GM10847 (cell line): ENCODE data around the gene PARP16.
A peak's percentile ranks its signal among the peaks of the same experiment; 100 is the strongest.

ENCODE experiments used
- POLR2A ChIP-seq: IDR thresholded peaks from 2 replicates; pipeline ENCODE4 v1.6.1; 2011; ENCODE audit not compliant: insufficient read length; ENCODE audit errors: extremely low read depth

The PARP16 gene

DNA sequence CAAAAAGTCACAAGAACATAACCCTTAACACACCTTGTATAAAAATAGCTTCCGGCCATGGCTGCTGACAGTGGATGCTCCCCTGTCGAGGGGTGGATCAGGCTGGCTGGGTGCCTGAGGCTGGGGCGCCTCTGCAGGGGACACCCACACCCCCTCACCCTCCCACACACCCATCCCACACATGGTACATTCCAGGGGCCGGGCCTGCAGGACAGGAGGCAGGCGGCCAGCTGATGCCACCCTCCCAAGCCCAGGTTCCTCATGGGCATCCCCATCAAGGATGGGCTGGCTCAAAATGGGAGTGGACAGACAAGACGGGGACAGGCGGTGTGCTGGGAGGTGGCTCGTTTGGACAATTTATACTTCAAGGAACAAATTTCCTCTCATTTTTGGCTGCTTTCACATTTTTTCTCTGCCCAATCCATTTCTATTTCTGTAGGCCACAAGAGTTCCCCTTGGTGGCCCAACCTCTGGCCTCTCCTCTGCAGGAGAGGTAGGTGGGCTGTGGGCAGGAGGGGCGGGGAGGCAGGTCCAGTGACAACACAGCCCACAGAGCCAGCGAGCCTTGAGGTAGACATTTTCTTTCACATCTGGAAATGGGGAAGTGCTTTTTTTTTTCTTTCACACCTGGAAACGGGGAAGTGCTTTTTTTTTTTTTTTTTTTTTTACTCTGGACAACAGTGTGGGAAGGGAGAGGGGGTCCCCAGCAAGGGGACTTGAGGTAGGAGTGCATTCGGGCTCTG lies 41.1 kb upstream of the PARP16 start:
- no peak for TF ChIP-seq POLR2A

DNA sequence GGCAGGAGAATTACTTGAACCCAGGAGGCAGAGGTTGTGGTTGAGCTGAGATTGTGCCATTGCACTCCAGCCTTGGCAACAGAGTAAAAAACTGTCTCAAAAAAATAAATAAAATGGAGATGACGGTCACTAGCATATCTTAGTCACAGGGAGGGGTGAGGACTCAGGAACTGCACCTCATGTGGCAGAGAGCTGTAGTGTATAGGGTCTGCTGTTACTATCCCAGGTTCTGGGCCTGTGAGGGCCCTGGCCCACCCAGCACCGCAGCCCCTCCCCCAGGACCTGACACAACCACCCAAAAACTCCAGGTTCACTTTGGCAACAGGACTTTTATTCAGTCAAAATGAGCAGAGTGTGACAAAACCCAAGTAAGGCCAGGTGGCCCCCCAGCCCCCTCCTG lies 40.1 kb upstream of the PARP16 start:
- no peak for TF ChIP-seq POLR2A

DNA sequence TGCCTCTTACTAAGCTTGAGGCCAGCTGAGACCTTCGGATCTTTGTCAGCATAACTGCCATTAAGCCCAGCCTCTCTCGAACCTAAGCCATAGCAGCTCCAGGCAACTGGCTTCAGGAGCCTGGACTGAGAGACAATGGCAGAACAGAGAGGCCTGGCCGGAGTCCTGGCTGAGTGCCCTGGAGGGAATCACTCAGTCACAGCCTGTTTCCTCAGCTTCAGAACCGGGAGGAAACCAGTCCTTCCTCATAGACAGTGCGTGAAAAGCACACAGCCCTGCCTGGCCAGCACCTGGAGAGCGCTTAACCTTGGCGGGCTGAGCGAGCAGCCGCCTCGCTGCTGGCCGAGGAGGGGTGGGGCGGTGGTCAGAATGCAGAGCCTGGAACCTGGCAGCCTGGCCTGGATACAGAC lies 39.4 kb upstream of the PARP16 start:
- no peak for TF ChIP-seq POLR2A

DNA sequence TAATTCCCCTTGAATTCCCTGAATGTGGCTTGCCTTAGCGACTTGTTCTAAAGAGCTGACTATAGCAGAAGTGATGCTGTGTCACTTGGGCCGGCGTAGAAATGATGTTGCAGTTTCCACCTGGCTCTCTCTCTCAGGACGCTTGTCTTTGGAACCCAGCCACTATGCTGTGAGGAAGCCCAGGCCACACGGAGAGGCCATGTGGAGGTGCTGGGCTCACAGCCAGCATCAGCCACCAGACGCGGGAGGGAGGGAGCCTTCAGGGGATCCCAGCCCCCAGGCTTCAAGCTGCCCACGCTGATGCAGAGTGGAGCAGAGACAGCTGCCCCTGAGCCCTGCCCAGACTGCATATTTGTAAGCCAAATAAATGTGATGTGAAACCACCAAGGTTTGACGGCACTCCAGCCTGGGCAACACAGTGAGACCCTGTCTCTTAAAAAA lies 36.4 kb upstream of the PARP16 start:
- TF ChIP-seq POLR2A: no peak

DNA sequence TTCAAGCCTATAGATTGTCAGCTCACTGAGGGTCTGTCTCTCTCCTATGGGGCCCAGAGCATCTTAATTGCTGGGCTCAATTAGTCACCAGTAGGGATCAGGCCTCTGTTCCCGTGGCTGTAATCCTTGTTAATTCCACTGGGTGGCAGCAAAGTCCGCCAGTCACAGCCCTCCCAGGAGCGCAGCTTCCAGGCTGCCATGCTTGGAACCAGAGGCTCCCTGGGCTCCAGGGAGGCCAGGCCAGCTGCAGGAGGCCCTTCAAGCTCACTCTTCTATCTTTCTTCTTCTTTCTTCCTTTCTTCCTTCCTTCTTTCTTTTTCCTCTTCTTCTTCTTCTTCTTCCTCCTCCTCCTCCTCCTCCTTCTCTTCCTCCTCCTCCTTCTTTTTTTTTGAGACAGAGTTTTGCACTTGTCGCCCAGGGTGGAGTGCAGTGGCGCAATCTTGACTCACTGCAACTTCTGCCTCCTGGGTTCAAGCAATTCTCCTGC lies 32.2 kb upstream of the PARP16 start:
- TF ChIP-seq POLR2A: no peak

DNA sequence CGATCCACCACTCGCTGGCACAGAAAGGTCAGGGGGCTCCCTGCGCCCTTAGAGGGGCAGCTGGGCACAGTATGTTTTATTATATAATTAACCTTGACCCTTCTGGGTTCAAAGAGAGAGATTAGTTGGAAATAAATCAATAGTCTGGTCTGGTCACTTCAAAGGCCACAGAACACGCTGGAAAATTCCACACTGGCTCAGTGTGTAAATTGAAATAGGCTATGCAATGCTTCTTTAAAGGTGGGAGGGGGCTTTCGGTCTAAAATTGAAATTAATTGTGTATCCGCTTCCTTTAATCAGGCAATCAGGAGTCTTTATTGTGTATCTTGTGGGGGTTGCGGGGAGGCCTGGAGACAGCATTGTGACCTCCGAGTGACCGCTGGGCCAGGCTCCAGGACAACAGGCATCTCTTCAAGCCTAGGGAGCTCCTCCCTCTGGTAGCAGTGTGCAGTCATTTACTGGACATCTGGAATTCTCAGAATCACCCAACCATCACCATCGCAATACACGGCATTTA lies 25.8 kb upstream of the PARP16 start:
- no peak for TF ChIP-seq POLR2A

DNA sequence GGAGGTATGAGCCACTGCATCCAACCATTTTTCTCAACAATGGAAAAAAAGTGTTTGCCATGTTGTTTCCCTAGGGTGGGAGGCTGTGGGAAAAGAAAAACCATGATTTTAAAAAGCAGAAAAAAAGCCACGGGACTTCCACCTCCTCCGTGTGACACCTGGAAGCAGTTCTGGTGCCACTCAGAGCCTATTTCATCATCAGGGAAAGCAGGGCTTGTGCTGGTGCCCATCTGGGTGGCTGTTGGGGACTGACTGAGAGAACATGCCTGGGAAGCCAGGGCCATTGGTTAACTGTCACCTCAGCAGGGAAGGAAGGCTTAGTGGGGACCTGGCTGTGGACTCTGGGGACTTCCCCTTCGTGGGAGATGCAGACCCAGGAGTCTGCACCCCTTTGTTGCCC lies 25.1 kb upstream of the PARP16 start:
- no peak for TF ChIP-seq POLR2A

DNA sequence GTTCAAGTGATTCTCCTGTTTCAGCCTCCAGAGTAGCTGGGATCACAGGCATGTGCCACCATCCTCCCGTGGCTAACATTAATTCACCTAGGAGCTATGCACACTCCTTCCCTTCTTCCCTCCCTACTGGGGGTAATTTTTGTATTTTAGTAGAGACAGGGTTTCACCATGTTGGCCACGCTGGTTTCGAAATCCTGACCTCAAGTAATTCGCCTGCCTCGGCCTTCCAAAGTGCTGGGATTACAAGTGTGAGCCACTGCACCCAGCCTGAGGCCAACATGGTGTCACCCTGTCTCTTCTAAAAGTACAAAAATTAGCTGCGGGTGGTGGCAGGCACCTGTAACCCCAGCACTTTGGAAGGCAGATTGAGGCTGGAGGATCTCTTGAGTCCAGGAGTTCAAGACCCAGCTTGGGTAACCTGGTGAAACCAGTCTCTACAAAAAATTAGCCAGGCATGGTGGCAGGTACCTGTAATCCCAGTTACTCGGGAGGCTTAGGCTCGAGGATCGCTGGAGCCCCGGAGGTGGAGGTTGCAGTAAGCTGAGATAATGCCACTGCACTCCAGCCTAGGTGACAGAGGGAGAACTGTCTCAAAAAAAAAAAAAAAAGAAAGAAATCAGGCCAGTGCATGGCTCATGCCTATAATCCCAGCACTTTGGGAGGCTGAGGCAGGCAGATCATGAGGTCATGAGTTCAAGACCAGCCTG lies 23.9 kb upstream of the PARP16 start:
- no peak for TF ChIP-seq POLR2A

DNA sequence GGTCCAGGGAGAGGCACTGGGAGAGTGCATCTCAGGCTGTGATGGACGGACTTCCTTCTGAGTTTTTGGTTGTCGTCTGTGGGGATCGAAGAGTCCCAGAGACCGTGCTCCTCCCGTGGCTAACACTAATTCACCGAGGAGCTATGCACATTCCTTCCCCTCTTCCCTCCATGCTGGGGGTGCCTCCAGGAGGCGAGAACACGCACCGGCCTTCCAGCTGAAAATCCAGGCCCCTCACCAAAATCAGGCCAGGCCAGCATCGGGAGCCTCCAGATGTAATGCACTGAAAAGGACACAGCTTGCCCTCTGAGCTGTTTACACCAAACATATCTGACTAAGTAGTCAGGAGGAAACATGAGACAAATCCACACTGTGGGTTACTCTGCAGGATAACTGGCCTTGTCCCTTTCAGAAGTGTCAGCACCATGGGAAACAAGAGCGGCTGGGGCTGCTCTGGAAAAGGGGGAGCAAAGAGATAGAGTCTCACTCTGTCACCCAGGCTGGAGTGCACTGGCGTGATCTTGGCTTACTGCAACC lies 23.3 kb upstream of the PARP16 start:
- no peak for TF ChIP-seq POLR2A

DNA sequence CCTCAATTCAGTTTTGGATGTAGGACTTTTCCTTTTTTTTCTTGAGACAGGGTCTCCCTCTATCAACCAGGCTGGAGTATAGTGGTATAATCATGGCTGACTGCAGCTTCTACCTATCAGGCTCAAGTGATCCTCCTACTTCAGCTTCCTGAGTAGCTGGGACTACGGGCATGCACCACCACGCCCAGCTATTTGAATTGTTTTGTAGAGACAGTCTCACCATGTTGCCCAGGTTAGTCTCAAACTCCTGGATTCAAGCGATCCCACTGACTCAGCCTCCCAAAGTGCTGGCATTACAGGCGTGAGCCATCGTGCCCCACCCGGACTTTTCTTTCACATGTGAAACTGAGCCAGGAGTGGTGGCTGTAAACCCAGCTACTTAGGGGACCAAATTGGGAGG lies 21.3 kb upstream of the PARP16 start:
- TF ChIP-seq POLR2A: no peak

DNA sequence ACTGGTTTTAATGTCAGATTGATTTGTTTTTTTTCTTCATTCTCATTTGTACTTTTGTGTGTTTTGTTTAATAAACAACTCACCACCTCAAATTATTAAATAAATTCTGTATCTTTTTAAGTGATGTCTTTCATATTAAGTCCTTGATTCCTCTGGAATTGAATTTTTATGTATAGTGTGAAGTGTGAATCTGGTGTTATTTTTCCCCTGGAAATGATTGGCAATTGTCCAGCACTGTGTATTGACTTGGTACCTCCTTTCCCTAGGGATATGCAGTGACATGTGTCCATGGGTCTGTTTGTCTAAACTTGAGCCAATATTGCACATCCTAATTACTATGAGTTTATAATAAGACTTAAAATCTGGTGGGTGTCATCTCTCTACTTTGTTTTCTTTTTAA lies 19.9 kb upstream of the PARP16 start:
- TF ChIP-seq POLR2A: no peak

DNA sequence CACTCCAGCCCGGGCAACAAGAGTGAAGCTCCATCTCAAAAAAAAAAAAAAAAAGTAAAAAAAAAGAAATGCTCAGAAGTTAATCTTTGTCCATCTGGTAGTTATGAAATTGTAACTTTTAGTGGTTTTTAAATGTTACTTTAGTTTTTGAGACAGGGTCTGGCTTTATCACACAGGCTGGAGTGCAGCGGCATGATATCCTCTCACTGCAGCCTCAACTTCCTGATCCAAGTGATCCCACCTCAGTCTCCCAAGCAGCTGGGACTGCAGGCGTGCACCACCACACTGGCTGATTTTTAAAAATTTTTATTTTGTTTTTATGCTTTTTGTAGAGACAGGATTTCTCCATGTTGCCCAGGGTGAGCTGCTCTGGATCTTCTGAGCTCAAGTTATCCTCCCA lies 19.1 kb upstream of the PARP16 start:
- no peak for TF ChIP-seq POLR2A

DNA sequence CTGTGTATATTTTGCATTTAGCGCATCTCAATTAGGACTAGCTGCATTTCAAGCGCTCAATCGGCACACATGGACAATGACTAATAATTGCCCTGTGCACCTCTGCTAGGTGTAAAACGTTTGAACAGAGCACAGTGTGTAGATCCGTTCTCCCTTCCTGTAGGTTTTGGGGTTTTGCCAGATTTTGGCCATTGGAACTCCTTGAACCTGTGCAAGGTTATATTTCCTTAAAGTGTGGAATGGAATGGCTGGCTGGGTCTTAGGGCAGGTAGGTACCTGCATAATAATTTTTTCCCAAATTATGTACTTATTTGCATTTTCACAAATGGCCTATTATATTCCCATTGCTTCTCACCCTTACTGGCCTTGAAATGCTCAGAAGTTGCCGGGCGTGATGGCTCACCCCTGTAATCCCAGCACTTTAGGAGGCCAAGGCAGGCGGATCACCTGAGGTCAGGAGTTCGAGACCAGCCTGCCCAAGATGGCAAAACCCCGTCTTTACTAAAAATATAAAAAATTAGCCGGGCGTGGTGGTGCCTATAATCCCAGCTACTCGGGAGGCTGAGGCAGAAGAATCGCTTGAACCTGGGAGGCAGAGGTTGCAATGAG lies 18.6 kb upstream of the PARP16 start:
- no peak for TF ChIP-seq POLR2A

DNA sequence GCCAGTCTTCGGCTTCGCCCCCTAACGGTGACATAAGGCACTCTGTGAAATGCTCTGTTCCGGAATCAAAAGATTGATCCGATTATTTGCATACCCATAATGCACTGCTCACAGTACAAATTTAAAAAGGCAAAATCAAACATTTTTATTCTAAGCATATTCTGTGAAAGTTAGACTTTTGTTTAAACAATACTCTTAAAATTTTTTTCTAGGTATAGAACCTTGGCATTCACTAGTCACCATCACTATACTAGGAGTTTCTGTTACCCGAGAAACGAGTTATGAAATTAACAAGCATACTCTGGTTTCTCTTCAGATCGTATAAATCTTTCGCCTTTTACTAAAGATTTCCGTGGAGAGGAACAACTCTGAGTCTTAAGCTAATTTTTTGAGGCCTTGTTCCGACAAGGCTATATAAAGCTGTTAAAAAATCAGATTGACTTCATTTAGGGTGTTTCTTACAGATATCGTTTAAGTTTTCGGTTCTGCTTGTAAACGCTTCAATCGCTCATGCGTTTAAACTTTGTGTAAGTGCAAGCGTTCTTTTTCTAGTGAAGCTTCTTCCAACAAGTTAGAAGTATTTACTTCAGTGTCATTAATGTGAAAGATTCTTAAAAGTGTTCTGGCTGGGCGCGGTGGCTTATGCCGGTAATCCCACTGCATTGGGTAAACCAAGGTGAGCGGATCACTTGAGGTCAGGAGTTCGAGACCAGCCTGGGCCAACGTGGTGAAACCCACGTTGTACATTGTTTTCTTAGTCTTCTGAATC lies 17.9 kb upstream of the PARP16 start, which contains the start of gene RNU5B-1:
Gene RNU5B-1 (plus strand): TSS at position 297 of the 769 bp plus-strand sequence.
- peak; percentile 92 for TF ChIP-seq POLR2A
